GM21360 (cell line): Measurements from ENCODE around the gene KDM4F.

ENCODE experiments used
- ATAC-seq: cut with Tn5 transposase; IDR thresholded peaks from one replicate; pipeline ENCODE4 v1.9.1; 2021; ENCODE audit warnings: mild to moderate bottlenecking, moderate library complexity; ENCODE audit not compliant: unreplicated experiment

The KDM4F gene

DNA sequence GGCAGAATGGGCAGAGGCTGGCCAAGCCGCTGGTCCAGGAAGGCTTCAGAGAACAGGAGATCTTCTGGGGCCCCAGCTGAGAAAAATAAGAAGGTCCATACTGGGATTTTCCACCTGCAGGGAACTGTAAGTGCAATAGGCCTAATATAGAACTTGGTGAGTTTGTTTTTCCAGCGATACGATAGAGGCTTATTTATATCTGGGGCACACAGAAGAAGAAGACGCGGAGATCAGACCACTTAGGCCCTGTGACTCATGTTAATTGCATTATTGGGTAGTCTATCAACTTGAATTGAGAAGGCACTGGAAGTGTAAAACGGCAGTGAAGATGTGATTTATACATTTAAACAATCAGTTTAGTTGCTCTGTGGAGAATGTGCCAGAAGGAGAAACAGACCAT, 9.8 kb downstream of the KDM4F start:
- ATAC-seq = no peak

- ATAC-seq = no peak
These were observed 16.1 kb downstream of the KDM4F start for GRCh38 chr11:95065336-95065735.

DNA sequence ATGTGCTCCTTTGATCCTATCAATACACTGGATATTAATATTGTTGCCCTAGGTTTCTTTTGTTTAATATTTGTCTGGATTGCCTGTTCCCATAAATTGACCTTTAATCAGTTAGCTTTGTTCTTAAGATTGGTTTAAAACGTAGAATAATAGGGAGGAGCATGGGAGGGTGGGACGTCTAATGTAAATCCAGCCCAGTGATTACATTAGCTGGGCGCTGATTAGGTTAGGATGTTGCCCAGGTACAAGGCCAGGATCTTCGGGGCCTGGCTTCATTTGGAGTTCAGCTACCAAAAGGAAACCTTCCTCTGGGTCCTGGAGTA, 17.5 kb downstream of the KDM4F start, which contains the start of gene SRSF8:
SRSF8 (plus strand) TSS at position 204 of the 323 bp plus-strand sequence. CDS start 308 bp downstream, outside the sequence.
- ATAC-seq = peak; percentile 33

DNA sequence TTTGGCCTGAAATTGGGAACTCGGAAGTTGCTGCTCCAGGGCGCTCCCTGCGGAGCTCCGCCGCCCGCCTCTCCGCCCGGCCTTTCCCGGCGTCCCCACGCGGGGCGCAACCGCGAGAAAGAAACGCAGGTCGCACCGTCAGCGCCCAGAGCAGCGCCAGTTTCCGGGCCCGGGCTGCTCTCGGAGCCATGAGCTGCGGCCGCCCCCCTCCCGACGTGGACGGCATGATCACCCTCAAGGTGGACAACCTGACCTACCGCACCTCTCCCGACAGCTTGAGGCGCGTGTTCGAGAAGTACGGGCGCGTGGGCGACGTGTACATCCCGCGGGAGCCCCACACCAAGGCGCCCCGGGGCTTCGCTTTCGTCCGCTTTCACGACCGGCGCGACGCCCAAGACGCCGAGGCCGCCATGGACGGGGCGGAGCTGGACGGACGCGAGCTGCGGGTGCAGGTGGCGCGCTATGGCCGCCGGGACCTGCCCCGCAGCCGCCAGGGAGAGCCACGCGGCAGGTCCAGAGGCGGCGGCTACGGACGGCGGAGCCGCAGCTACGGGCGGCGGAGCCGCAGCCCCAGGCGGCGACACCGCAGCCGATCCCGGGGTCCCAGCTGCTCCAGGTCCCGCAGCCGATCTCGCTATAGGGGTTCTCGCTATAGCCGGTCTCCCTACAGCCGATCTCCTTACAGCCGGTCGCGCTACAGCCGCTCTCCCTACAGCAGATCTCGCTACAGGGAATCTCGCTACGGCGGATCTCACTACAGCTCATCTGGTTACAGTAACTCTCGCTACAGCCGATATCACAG, 18.0 kb downstream of the KDM4F start:
- ATAC-seq = peak; percentile 53

DNA sequence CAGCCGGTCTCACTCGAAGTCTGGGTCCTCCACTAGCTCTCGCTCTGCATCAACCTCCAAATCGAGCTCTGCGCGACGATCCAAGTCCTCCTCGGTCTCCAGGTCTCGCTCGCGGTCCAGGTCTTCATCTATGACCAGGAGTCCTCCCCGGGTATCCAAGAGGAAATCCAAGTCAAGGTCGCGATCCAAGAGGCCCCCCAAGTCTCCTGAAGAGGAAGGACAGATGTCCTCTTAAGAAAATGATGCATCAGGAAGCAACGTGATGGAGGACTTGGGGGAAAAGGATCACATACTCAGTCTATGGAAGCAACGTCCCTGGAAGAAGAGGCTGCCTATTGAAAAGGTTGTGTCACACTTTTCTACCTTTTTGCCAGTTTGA, 18.6 kb downstream of the KDM4F start:
- no peak for ATAC-seq

- peak; percentile 65 for ATAC-seq
These were observed 19.3 kb downstream of the KDM4F start for GRCh38 chr11:95068549-95068948.

GRCh38 chr11:95070471-95070870, 21.2 kb downstream of the KDM4F start:
- ATAC-seq = no peak

- ATAC-seq = no peak
These were observed 23.7 kb downstream of the KDM4F start for GRCh38 chr11:95072948-95073347.

DNA sequence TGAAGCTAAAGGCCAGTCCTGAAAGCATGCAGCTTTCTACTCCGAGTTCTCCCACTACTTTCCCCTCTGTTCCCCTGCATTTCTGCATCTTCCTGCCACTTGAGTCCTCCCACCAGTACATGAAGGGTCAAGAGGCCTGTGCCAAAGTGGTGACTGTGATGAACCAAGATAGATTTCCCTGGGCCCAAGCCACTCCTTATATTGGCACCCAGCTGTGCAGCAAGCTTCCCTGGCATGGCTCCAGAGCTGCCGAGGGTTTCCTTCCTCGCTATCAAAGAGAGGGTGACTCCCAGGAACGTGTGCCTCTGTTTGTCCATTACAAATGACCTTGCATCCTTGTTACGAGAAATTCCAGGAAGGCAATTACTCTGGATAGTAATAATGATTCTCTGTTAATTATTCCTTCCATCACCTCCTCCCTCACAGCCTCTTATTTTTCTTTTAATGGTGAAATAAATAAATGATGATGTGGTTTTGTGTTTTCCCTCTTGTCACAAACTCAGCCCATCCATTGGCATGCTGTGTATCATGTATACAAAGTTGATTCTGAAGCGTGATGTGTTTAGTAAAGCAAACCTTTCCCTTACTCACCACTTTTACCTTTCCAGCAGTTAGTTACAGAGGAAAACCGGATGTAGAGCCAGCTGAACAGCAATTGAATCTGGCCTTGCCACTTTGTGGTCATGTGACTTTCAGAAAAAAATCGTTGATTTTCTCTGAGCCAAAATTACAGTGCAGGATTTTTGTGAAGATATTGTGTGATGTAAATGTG, 25.8 kb downstream of the KDM4F start:
- no peak for ATAC-seq

- no peak for ATAC-seq
These were observed 27.2 kb downstream of the KDM4F start for GRCh38 chr11:95076416-95076815.

DNA sequence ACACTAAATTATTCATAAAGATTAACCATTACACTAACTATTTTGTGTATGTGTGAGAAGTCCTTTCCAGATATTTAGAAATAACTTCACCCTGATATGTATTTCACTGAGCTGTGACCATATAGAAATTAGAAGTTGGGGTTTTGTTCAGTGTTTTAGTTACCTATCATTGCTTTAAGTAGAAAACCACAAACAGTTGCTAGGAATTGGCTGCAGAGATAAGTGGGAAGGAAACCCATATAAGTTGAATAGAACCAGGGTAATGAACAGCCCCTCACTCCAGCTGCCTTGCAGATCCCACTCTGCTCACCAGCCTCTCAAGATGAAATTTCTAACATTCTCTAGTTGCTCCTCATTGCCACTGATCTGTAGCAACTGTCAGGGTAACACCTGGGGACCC, 27.8 kb downstream of the KDM4F start:
- ATAC-seq = no peak

DNA sequence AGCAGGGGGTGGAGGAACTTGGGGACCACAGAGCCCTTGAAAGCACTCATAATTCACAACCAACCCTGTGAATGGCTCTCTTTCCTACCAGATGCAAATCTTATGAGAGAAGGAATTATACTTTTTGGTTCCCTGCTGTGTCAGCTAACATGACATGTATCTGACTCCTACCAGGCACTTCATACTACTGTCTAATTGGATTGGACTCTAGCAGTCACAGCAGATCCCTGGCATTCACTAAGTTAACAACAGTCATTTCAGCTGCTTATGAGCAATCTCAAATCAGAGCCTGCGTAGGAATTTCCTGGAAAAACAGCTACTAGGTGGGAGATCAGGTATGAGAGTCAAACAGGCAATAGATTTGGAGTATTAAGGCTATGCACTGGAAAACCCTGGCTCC, 29.3 kb downstream of the KDM4F start:
- no peak for ATAC-seq

DNA sequence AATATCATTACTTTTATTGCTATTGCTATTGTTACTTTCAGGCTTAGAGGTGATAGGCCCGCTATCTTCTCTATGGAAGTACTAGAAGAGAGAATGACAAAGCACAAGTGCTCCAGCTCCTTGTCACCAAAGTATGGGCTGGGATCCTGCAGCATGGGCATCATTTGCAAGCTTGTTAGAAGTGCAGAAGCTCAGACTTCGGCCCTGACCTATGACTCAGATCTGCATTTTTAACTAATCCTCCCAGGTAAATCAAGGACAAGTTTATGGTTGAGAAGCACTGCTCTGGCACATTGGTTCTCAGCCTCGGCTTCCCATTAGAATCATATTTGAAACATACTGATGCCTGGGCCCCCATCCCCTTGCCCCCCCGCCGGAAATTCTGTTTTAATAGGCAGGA, 31.8 kb downstream of the KDM4F start:
- no peak for ATAC-seq

- ATAC-seq = no peak
These were observed 32.2 kb downstream of the KDM4F start for GRCh38 chr11:95081412-95081811.

DNA sequence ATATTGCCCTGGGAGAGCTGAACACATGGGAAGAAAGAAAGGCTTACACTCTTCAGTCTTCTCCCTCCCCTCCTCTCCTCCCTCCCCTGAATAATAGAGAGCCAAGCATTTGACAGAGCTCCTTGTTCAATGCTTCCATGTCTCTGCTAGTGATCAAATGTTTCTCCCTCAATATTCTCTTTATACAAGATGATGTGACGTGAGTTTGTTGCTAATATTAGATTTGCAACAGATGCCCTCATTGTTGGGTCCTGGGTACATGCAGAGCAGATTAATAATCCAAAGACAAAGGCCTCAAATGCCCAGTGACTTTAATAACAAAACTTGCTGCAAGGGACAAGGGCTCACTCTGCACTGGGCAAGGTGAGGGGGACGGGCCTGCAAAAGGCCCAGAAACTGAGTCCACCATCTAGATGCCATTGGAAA, 33.4 kb downstream of the KDM4F start:
- ATAC-seq = no peak

DNA sequence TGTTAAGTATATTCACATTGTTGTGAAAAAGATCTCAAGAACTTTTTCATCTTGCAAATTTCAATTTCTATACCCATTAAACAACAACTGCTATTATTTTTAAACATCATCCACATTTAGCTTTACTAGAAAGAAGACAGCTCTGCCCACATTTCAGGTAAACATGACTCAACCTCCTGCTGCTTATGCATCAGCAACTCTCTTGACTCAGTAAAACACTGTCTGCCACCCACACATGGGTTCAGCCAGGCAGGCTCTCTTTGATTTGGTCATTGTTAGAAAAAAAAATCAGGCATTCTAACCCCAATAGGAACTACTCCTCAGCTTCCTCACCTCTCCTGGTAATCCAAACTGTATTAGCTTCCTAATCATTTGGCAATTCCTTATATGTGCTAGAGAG, 35.3 kb downstream of the KDM4F start:
- ATAC-seq = peak; percentile 46

GRCh38 chr11:95085117-95085816, 36.0 kb downstream of the KDM4F start:
- ATAC-seq = no peak

DNA sequence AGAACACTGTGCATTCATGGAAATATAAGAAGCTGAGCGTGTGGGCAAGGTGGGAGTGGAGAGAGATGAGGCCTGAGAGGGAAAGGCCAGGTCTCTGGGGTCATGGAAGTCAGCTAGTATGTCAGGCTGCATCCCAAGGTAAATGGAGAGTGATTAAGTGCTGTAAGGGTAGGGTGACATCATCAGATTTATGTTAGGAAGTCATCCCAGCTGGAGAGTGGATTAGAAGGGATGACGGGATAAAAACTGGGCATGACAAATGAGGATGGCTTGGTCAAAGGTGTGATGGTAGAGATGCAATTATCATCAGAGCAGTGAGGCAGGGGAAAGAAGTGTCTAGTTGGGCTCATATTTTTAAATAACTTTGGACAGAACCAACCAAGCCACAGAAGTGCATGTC, 36.9 kb downstream of the KDM4F start:
- ATAC-seq = no peak

DNA sequence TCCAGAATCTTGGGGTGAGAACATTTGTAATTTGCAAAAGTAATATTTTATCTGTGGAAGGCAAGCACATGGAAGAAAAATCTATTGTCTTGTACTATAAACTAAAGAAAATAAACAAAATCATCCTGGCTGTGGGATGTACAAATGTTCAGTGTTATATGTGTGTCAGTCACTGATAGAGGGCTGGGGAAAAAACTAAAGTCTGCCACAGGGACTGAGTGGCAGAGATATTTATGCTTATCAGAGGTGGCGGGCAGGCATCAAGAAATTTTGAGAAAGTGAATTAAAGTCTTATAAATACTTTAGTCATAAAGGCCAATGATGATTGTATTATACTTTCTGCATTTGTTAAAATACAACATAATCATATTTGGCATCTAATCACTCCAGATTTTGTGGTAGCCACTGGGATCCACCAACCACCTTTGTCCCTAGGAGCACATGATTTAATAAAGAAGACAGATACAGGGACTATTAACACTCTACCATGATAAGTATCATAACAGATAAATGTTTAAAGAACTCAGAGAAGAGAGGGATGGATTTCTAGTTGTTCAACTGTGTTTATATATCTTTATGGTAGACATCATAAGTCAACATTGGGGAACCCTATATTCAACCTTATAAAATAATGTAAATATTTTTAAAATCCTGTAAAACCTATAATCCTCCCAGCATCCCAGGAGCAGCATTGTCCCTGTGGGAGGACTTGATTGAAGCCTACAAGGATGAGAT, 37.8 kb downstream of the KDM4F start:
- ATAC-seq = no peak

- peak; percentile 44 for ATAC-seq
These were observed 39.9 kb downstream of the KDM4F start for GRCh38 chr11:95088946-95089619.
